HG03045 (cell line): ENCODE results near the gene NDUFS7.

Experiments used
- ATAC-seq: cut with Tn5 transposase; IDR thresholded peaks from one replicate; pipeline ENCODE4 v1.9.1; 2021; ENCODE audit warnings: mild to moderate bottlenecking, moderate library complexity; ENCODE audit not compliant: unreplicated experiment

Gene NDUFS7

DNA sequence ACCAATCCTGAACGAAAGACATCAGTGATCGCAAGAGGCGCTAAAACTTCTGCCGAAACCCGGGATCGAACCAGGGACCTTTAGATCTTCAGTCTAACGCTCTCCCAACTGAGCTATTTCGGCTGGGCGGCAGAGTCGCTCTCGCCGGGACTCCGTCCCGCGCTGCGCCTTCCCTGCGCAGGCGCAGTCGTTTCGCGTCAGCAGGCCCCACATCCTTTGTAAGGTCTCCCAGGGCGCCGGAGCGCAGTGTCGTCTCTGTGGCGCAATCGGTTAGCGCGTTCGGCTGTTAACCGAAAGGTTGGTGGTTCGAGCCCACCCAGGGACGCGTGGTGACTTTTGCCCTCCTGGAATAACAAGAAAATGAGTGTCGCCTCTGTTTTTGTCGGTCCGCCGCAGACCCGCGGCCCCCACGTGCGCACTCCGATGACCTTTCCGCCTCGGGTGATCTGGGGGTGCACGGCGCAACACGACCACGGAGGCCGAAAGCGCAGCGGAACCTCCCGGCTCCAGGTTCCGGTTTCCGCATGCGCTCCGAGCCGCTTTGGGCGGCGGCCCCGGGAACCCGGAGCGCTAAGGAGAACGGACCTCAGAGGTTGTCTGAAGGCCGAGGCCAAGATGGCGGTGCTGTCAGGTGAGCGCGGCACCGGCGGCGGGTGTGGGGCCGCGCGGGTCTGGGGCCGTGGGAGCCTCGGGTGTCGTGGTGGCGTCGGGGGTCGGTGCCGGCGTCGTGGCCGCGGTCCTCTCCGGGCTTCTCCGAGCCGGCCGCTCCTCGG is at the start of gene NDUFS7:
TSS of gene NDUFS7 (plus strand) at position 596 of the 773 bp plus-strand sequence. CDS start at position 616, 20 bp downstream.
- peak; percentile 75 for ATAC-seq

DNA sequence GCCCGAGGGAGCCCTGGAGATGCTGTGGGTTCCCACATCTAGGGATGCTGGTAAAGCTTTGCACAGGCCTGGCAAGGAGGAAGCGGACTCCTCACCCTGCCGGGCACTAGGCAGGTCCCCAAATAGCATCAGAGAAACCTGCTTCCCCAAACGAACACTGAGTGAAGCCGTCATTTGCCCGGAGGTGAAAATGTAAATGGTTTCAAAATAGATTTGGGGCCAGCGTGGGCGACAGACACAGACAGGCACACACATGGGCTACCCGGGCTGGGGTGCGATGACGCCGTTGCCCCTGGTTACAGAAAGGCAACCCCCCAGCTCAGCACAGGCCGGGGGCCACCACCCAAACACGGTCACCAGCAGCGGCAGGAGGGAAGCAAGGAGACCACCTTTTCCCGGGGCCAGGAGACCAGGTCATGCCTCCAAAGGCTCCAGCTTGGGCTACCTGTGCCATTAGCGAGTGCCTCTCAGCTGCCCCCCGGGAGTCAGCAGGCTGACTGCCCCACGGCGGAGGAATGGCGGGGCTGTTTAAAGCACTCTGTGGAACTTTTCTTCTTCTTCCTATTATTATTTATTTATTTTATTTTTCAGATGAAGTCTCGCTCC is 47.5 kb upstream of the NDUFS7 start:
- no peak for ATAC-seq

DNA sequence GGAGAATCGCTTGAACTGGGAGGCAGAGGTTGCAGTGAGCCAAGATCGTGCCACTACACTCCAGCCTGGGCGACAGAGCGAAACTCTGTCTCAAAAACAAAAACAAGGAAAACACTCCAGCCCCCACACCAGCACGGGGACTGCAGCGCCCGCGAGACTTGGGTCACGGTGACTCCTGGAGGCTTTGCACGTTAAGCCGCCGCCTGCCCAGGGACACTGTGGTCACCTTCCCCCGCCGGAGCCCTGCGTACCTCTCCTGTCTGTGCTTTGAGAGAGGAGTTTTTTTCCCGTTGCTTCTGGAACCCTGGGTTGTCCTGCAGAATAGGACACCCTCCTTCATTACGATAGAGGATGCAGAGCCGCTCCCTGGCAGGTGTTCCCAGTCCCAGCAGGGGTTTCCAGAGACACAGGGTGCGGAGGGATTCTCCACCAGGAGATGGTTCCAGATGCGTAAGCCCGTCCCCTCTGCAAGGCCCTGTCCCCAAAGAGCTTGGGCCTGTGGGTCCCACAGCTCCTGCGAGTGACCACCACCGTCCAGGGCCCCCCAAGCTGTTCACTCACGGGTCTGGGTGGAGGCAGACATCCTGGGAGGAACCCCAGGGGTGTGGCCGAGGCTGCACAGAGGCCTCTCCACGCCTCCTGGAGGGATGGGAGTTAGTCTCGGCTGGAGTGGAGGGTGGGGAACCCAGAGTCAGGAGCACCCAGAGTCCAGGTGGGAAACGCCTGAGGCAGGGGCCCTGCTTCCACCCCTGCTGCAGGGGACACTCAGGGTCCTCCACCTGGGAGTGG is 42.8 kb upstream of the NDUFS7 start:
- ATAC-seq, result no peak

DNA sequence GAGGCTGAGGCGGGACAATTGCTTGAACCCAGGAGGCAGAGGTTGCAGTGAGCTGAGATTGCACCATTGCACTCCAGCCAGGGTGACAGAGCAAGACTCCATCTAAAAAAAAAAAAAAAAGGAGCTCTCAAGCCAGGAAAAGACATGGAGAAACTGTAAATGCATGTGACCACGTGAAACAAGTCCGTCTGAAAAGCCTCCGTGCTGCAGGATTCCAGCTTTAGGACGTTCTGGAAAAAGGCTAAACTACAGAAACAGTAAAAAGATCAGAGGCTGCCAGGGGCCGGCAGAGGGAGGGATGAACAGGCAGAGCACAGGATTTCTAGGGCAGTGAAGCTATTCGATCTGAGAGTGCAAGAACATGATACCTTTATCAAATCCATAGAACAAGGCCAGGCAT is 40.7 kb upstream of the NDUFS7 start:
- ATAC-seq, result no peak

DNA sequence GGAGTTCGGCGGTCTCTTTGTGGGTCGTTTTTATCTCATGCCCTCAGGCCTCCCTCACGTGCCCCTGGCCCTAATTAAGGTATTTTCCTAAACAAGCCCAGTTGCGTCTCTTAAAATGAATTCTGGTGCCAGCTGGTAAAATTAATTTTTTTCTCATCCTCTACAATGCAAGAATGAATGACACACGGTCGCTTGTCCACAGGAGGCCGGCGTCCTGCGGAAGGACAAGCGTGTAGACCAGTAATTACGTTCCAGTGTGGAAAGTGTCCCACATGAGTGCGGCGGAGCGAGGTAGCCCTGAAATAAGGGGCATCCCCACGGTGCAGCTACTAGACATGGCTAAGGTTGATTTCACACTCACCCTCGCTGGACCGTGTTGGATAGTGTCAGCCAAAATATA is 34.5 kb upstream of the NDUFS7 start:
- ATAC-seq, result no peak

DNA sequence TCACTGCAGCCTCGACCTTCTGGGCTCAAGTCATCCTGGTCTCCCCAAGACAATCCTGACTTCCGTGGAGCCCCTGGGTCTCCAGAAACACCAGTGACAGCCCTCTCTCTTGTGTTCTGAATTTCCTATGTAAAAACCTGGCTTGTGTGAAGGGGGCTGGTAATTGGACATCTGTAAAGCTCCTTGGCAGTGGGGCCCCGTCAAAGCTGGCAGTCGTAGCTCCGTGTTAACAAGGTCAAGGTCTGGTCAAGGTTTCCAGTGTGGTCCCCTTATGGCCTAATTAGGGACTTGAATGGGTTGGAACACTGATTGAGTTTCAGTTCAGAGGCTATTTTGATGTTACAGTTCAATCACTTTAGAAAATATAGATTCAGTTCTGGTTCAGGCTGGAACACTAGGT is 32.8 kb upstream of the NDUFS7 start:
- no peak for ATAC-seq

DNA sequence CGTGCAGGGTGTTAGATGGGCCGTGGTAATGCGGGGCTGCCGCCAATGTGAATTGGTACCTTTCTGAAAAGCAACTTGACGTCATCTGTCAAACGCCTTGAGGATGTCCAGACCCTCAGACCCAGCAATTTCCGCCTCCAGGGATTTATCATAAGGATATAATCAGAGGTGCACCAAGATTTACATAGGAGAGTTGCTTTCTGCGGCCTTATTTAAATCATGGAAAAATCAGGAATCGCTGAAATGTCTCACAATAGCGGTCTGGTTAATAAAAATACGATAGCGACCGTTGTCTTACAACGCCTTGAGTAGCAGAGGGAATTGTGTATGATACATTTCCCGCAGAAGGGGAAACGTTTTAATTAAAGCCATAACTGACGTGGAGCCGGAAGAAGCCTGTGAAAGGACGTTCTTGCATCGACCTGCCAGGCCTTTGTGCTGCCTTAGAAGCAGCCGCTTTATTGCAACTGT is 32.3 kb upstream of the NDUFS7 start:
- no peak for ATAC-seq

DNA sequence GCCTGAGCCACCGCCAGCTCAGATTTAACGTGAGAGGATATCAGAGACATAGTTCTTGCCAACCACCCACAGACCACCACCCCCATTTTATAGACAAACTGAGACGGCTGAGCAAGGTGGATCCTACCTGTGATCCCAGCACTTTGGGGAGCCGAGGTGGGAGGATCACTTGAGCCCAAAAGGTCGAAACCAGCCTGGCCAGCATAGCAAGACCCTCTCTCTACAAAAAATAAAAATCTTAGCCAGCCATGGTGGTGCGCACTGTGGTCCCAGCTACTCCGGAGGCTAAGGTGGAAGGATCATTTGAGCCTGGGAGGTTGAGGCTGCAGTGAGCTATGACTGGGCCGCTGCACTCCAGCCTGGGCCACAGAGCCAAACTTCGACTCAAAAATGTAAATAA is 30.6 kb upstream of the NDUFS7 start:
- no peak for ATAC-seq

DNA sequence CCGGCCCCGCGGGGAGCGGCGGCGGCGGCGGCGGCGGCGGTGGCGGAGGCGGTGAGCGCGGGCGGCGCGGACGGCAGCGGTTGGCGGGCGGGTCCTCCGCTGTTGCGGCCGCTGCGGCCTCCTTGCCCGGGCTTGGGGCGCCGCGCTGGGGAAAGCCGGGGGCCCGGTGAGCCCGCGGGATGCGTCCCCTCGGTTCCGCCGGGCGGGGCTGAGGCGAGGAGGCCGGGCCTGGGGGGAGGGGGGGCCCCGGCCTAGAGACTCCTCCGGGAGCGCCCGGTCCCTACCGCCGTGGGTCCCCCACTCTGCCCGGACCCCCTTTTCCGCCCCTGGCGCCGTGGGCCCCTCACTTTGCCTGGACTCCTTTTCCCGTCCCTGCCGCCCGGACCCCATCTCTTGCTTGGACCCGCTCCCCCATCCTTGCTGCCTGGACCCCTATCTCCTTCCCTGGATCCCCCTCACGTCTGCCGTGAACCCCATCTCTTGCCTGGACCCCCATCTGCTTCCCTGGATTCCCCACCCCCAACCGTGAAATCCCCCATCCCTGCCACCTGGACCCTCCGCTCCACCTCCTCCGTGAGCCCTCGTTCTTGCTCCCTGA is 28.6 kb upstream of the NDUFS7 start:
- ATAC-seq, result no peak

DNA sequence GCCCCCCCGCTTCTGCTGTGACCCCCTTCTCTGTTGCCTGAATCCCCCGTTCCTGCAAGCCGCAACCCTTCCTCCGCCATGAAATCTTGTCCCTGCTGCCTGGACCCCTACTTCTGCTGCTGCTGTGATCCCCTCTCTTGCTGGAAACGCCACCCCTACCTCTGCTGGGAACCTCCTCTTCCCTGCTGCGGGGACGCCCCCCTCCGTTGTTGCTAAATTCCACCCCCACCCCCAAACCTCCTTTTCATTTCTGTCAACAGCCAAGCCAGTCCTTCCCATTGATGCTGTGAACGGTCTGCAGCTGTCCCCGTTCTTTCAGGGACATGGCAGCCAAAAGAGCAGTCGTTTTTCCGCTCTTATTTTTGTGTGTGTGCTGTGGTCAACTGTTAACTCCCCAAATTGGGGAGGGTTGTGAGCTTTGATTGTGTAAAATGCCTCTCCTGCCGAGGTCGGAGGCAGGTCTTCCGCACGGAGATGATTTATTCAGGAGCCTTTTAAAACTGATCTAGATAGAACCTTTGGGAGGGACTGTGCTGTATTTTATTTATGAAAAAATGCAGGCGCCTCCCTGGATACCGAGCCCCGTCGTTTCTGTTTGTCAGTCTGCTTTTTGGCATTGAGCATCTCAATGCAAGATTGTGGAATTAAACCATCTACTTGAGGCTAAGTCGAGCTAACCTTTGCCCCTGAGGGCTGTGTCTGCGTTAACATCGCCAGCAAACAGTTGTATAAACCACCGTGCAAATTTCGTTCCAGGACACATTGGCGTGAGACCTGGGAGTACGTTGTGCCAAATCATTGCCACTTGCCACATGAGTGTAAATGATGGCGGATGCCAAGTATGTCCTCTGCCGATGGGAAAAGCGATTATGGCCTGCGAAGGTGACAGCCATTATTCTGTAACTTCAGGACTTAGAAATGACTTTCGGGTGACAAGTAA is 27.9 kb upstream of the NDUFS7 start:
- ATAC-seq, result no peak

DNA sequence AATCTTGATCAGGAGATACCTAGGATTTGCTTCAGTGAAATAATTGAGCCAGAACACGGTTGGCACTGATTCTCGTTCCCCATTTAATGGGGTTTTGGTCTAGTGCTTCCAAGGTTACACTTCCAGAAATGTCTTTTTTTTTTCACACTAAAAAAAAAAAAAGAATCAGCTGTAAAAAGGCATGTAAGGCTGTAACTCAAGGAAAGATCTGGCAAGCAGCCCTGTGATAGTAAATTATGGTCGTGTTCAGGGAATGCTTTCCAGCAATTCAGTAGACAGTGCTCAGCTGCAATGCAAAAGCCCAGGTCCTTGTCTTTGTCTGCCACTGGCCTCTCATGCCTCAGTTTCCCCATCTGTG is 27.2 kb upstream of the NDUFS7 start:
- no peak for ATAC-seq

DNA sequence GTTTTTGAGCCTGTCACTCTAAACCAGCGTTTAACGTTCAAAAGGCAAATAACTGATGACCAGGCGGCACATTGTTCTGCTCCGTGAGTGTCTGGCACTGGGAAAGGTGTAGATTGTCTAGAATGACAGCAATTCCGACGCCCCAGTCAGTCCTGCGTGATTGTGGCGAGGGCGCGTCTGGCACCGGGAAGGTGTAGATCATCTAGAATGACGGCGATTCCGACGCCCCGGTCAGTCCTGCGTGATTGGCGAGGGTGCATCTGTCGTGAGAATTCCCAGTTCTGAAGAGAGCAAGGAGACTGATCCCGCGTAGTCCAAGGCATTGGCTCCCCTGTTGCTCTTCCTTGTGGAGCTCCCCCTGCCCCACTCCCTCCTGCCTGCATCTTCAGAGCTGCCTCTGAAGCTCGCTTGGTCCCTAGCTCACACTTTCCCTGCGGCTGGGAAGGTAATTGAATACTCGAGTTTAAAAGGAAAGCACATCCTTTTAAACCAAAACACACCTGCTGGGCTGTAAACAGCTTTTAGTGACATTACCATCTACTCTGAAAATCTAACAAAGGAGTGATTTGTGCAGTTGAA is 26.1 kb upstream of the NDUFS7 start:
- no peak for ATAC-seq

DNA sequence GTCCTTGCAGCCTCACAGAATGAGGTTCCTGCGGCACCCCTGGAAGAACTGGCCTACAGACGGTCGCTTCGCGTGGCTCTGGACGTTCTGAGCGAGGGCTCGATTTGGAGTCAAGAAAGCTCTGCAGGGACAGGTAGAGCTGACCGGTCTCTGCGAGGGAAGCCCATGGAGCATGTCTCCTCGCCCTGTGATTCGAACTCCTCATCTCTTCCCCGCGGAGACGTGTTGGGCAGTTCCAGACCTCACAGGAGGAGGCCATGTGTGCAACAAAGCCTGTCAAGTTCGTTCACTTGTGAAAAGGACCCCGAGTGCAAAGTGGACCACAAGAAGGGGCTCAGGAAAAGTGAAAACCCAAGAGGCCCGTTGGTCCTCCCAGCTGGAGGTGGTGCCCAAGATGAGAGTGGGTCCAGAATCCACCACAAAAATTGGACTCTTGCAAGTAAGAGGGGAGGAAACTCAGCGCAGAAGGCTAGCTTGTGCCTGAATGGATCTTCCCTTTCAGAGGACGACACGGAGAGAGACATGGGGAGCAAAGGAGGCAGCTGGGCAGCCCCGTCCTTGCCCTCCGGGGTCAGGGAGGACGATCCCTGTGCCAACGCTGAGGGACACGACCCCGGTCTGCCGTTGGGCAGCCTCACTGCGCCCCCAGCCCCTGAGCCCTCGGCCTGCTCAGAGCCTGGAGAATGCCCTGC is 23.4 kb upstream of the NDUFS7 start:
- ATAC-seq, result no peak

DNA sequence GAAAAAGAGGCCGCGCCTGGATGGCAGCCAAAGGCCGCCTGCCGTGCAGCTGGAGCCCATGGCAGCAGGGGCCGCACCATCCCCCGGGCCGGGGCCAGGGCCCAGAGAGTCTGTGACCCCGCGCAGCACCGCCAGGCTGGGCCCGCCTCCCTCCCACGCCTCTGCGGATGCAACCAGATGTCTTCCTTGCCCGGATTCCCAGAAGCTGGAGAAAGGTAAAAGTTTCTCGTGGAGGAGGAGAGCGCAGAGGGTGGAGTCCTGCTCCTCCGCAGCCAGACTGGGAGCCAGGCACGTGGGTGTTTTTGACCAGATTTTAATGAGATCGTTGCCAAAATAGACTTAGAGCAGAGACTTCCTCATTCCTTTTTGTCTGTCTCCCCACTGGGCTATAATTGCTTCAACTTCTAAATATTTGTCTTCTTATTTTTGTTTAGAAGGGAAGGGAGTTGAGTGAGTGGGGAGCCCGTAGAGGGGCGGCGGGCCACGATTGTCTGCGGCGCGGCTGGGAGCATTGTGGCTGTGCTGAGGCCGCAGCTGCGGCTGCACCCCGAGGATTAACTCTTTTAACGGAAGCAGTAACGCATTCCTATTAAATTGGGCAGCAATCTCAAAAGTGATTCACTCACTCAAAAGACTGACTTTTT is 22.8 kb upstream of the NDUFS7 start:
- ATAC-seq, result no peak

DNA sequence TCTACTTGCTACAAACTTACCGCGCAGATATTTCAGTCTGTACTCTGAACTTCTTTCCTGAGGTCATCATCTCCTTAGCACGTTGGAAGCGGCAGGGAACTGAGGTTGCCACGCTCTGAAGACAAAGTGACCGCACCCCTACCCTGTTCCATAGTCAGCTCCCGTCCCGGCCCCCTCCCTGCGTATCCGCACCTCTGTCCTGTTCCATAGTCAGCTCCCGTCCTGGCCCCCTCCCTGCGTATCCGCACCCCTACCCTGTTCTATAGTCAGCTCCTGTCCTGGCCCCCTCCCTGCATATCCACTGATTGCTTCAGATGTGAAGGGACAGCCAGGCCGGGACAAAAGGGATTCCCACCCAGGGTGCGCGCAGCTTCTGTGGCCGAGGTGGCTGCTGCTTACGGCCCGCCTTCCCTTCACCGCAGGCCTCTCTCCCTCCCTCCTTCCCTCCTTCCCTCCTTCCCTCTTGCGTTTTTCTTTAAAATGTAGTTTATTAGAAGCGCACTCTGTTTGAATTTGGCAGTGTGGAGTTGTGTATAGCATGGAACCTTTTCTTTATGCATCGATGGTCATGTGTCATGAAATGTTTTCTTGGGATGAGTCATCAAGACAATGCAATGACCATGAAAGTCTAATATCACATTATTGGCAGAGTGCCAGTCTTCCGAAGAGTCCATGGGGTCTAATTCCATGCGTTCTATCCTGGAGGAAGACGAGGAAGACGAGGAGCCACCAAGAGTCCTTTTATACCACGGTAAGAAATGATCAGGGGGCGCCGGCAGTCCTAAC is 21.9 kb upstream of the NDUFS7 start:
- no peak for ATAC-seq

DNA sequence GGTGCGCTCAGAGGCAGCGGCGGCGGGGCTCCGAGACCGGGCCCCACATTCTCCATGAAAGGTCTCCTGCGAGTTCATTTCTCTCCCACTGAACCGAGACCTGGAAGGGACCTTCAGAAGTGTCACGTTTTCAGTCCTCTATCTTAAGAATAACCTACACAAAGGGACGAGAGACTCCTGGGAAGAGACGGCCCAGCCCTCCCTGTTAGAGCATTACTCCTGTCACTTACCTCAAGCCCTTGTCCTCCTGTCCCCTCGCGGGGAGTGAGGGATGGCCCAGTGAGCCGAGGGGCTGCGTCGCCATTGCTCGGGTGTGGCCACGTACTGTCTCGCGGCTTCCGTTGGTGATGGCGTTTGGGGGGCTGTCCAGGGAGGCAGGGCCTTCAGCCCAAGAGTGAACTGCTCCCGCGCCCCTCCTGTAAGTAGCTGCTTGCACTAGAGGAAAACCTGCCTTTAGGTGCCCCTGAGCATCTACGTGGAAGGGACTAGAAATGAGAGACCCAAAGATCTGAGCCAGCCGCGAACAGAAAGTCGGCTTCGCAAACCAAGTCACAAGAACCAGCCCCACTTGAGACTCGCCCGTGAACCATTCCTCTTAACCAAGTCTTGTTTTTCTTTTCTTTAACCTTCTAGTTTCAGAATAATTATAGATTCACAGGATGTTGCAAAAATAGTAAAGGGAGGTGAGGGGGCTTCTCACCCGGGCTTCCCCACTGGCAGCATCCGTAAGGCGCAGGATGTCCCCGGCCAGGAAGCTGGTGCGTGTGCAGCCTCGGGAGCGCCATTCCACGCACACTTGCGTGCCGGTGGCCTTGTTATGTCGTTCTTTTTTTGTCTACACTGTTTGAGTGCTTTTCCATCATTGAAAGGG is 21.1 kb upstream of the NDUFS7 start:
- no peak for ATAC-seq

DNA sequence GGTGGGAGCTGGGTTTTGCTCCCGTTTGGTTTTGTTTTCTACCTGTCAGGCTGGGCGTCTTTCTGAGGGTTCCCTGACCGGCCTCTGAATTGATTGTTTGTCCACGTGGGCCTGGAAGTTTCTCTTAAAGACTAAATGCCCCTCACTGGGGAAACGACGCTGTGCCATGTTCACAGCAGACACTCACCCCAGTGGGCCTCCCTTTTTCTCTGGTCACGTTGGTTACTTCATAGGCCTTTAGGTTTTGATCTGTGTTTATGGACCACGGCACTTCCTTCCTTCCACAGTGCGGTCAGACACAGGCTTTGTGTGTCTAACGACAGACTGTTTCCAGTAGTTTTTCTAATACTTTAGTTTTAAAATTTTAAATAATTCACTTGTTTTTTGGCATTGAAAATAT is 20.1 kb upstream of the NDUFS7 start:
- ATAC-seq, result no peak
